SU-DHL-6 (cell line): ENCODE results near the gene AKAP8L.

Experiments
- H2AFZ ChIP-seq: fragments of 200-600 bp; sonication (generic); 2 replicates; pipeline ENCODE4 v1.6.1; 2014; ENCODE audit warnings: low read depth, mild to moderate bottlenecking, moderate library complexity, mixed read lengths, antibody characterized with exemption, low read length; ENCODE audit not compliant: severe bottlenecking
- H3F3A ChIP-seq: fragments of 200-600 bp; shearing (Covaris generic); 2 replicates; pipeline ENCODE4 v1.6.0; 2016; ENCODE audit warnings: antibody characterized with exemption, mild to moderate bottlenecking; ENCODE audit not compliant: insufficient read depth
- H3K27ac ChIP-seq: fragments of 200-600 bp; sonication (generic); 2 replicates; pipeline ENCODE4 v1.5.1; 2016; ENCODE audit warnings: low read depth, mild to moderate bottlenecking, low read length, moderate library complexity, mixed read lengths
- H3K27me3 ChIP-seq: fragments of 200-600 bp; sonication (generic), shearing (Covaris generic); 2 replicates; pipeline ENCODE4 v1.6.0; 2014; ENCODE audit warnings: mild to moderate bottlenecking, low read length
- H3K36me3 ChIP-seq: fragments of 200-600 bp; sonication (generic); 2 replicates; pipeline ENCODE4 v1.6.1; 2014; ENCODE audit warnings: mild to moderate bottlenecking, low read length, mixed read lengths
- H3K4me2 ChIP-seq: fragments of 300-600, 200-600 bp; shearing (Covaris generic), sonication (generic); 2 replicates; pipeline ENCODE4 v1.6.0; 2014; ENCODE audit warnings: low read length, low read depth, mild to moderate bottlenecking; ENCODE audit not compliant: poor library complexity, severe bottlenecking
- H3K4me3 ChIP-seq: fragments of 200-600 bp; sonication (generic); 2 replicates; pipeline ENCODE4 v1.5.1; 2014; ENCODE audit warnings: antibody characterized with exemption, low read length, mild to moderate bottlenecking, mixed read lengths; ENCODE audit not compliant: insufficient read depth, poor library complexity, severe bottlenecking
- H3K79me2 ChIP-seq: fragments of 200-600 bp; sonication (generic); 2 replicates; pipeline ENCODE4 v1.6.1; 2014; ENCODE audit warnings: mild to moderate bottlenecking, low read length, moderate library complexity; ENCODE audit not compliant: insufficient read depth
- H3K9ac ChIP-seq: fragments of 200-600 bp; sonication (generic); 2 replicates; pipeline ENCODE4 v1.7.0; 2014; ENCODE audit warnings: mild to moderate bottlenecking, low read length
- H3K9me2 ChIP-seq: fragments of 200-600 bp; sonication (generic); replicated peaks from 2 replicates; pipeline ENCODE4 v1.6.1; 2014; ENCODE audit warnings: low read length; ENCODE audit not compliant: insufficient read depth
- H3K9me3 ChIP-seq: fragments of 200-600 bp; sonication (generic); 2 replicates; pipeline ENCODE4 v1.6.1; 2014; ENCODE audit warnings: low read length, mixed read lengths; ENCODE audit not compliant: insufficient read depth
- H4K20me1 ChIP-seq: fragments of 200-600 bp; sonication (generic); 2 replicates; pipeline ENCODE4 v1.6.1; 2014; ENCODE audit warnings: low read depth, mild to moderate bottlenecking, antibody characterized with exemption, low read length, moderate library complexity, mixed read lengths
- EZH2phosphoT487 ChIP-seq: fragments of 200-600 bp; sonication (generic), shearing (Covaris generic); conservative IDR thresholded peaks from 2 replicates; pipeline ENCODE4 v1.6.1; 2018; ENCODE audit warnings: mild to moderate bottlenecking, antibody characterized with exemption, low read length, moderate library complexity, mixed read lengths
- TF ChIP-seq, protein P1 (sequence below): fragments of 200-600 bp; sonication (generic); IDR thresholded peaks from one replicate; pipeline ENCODE4 v1.5.1; 2017; ENCODE audit warnings: antibody characterized with exemption, mild to moderate bottlenecking, low read length, moderate library complexity; ENCODE audit not compliant: insufficient read depth, poor library complexity, severe bottlenecking

Gene AKAP8L

DNA sequence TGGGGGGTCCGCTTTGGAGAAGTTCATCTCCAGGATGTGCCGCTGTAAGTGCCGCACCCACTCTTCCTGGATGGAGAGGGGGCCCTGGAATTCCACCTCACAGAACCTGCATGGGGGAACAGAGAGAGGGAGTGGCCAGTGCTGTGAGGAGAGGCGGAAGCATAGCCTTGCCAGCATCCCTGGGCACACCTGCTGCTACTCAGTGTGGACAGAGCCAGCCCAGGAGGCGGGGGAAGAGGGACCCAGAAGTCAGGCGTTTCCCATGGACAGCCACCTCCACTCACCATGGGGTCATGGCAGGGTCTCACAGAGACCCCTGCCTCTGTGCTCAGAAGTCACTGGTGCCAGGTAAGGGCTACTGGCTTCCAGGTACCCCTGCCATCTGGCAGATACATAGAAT is 4.3 kb upstream of the AKAP8L start:
- Histone ChIP-seq H3K4me3 (no peak overlapping the region), H3K9ac (no peak overlapping the region), H3K27ac (no peak overlapping the region), H3K4me2 (no peak overlapping the region), H3K9me2 (no peaks in the 10 kb centered on the region), H3K27me3 (no peaks in the 10 kb centered on the region), H4K20me1 (no peaks in the 10 kb centered on the region), H2AFZ (no peak overlapping the region), H3K36me3 (peaks cover 7% of the 10 kb centered on the region; the same call in 1 of the 2 replicates), H3K9me3 (no peaks in the 10 kb centered on the region), H3F3A (0 out of 2 replicates have a peak, but pooled peaks cover 8% of the 10 kb centered on the region), H3K79me2 (peaks cover 6% of the 10 kb centered on the region)
- TF ChIP-seq, protein P1, sequence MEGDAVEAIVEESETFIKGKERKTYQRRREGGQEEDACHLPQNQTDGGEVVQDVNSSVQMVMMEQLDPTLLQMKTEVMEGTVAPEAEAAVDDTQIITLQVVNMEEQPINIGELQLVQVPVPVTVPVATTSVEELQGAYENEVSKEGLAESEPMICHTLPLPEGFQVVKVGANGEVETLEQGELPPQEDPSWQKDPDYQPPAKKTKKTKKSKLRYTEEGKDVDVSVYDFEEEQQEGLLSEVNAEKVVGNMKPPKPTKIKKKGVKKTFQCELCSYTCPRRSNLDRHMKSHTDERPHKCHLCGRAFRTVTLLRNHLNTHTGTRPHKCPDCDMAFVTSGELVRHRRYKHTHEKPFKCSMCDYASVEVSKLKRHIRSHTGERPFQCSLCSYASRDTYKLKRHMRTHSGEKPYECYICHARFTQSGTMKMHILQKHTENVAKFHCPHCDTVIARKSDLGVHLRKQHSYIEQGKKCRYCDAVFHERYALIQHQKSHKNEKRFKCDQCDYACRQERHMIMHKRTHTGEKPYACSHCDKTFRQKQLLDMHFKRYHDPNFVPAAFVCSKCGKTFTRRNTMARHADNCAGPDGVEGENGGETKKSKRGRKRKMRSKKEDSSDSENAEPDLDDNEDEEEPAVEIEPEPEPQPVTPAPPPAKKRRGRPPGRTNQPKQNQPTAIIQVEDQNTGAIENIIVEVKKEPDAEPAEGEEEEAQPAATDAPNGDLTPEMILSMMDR: no peak
- TF ChIP-seq EZH2phosphoT487: no peak

DNA sequence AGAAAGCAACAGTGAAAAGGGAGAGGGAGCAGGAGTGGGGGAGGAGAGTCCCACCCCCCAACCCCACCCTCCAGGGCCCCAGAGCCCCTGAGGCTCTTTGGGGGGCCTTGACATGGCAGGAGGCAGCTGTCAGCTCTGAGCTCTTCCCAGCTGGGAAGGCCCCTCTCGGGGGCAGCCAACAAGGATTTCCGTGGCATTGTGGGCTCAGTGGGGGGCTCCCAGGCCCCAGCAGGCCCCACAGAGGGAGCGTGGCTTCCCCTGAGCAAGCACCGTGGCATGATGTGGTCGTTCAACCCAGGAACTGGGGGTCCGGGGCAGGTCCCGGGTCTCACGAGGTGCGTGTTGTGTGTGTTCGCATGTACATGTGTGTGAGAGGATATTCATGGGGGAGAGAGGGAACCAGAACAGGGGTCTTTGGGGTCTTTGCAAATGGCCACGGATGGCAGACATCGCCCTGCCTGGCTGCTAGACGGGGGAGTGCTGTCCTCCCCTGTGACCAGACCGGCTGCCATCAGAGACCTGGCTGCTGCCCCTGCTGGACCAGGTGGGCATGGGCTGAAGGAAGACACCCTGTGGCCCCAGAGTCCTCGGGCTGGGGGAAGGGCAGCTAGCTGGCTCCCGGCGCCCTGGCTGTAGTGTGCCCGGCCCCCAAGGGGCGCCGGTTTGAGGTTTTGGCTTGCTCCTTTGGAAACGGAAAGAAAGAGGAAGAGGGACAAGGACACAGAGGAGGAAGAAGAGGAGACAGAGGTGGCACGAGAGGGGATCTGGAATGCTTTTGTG is 3.7 kb upstream of the AKAP8L start:
- no peak overlapping the region for H3K27ac ChIP-seq
- peaks cover 13% of the 10 kb centered on the region for H3K79me2 ChIP-seq
- H2AFZ ChIP-seq: no peak overlapping the region
- H3K27me3 ChIP-seq: no peaks in the 10 kb centered on the region
- no peaks in the 10 kb centered on the region for H4K20me1 ChIP-seq
- TF ChIP-seq EZH2phosphoT487: no peak
- TF ChIP-seq, protein P1: no peak
- H3K4me3 ChIP-seq: no peak overlapping the region
- no peaks in the 10 kb centered on the region for H3K9me3 ChIP-seq
- peaks cover 7% of the 10 kb centered on the region; the same call in 1 of the 2 replicates for H3K36me3 ChIP-seq
- H3K9me2 ChIP-seq: no peaks in the 10 kb centered on the region
- no peak overlapping the region for H3K9ac ChIP-seq
- no peak overlapping the region for H3K4me2 ChIP-seq
- H3F3A ChIP-seq: 0 out of 2 replicates have a peak, but pooled peaks cover 8% of the 10 kb centered on the region

DNA sequence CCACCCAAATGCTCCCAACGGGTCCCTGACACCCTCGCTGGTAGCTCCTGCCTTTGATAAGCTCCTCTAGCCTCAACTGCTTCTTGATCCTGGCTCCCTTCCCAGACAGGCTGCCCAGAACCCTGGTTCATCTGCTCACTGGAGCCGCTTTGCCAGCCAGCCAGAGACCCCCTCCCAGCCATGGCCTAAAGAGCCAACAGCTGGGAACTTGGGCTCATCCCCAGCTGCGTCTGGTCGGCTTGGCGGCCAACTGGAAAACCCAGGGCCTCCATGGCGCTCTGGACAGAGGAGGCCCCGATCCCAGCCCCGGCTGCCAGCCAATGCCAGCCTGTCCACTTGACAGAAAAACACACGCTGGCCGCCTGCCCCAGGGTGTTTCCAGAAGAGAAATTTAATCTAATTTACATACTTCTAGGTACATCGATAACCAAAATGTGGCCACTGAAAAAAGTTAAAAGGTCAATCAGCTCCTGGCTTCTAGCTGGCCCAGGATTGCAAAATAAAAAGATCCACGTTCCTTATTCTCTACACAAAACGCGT is 3.0 kb upstream of the AKAP8L start:
- TF ChIP-seq EZH2phosphoT487: no peak
- TF ChIP-seq, protein P1: no peak
- no peak overlapping the region for H3K9ac ChIP-seq
- H3K9me2 ChIP-seq: no peaks in the 10 kb centered on the region
- H3K36me3 ChIP-seq: peaks cover 7% of the 10 kb centered on the region; the same call in 1 of the 2 replicates
- H3K27me3 ChIP-seq: no peaks in the 10 kb centered on the region
- H3K27ac ChIP-seq: no peak overlapping the region
- no peaks in the 10 kb centered on the region for H3K9me3 ChIP-seq
- H3K4me3 ChIP-seq: no peak overlapping the region
- no peaks in the 10 kb centered on the region for H4K20me1 ChIP-seq
- H3F3A ChIP-seq: 0 out of 2 replicates have a peak, but pooled peaks cover 8% of the 10 kb centered on the region
- H2AFZ ChIP-seq: no peak overlapping the region
- peaks cover 20% of the 10 kb centered on the region for H3K79me2 ChIP-seq
- no peak overlapping the region for H3K4me2 ChIP-seq
